H9 (cell line): Measurements from ENCODE around the gene TRIM22. TPM values are rescaled to one million over a fixed set of nuclear protein-coding genes. Genes with fewer than 3 reads are reported as not detected.
A peak's percentile ranks its signal among the peaks of the same experiment; 100 is the strongest.

Experiments
- DNase-seq: peaks from one replicate; pipeline ENCODE4 v3.0.0-alpha.2; 2017
- H2AFZ ChIP-seq: one replicate; pipeline ENCODE4 v1.6.1; 2013; ENCODE audit warnings: mild to moderate bottlenecking, low read length, control low read depth, moderate library complexity
- H2AK5ac ChIP-seq: 2 replicates; pipeline ENCODE4 v1.6.1; 2013; ENCODE audit warnings: low read length, control low read depth, mixed read lengths; ENCODE audit not compliant: insufficient read length
- H2BK120ac ChIP-seq: one replicate; pipeline ENCODE4 v1.6.1; 2013; ENCODE audit warnings: low read depth, mild to moderate bottlenecking, low read length, control low read depth, inconsistent platforms; ENCODE audit not compliant: poor library complexity, severe bottlenecking
- H2BK12ac ChIP-seq: 2 replicates; pipeline ENCODE4 v1.6.1; 2013; ENCODE audit warnings: low read length, control low read depth, mixed read lengths, low read depth; ENCODE audit not compliant: insufficient read length
- H2BK15ac ChIP-seq: 2 replicates; pipeline ENCODE4 v1.6.1; 2013; ENCODE audit warnings: low read depth, low read length, control low read depth
- H2BK20ac ChIP-seq: one replicate; pipeline ENCODE4 v1.6.1; 2013; ENCODE audit warnings: low read depth, mild to moderate bottlenecking, low read length, control low read depth, inconsistent platforms; ENCODE audit not compliant: poor library complexity, severe bottlenecking
- H2BK5ac ChIP-seq: 2 replicates; pipeline ENCODE4 v1.6.1; 2013; ENCODE audit warnings: low read length, control low read depth, mixed read lengths; ENCODE audit not compliant: insufficient read length
- H3K14ac ChIP-seq: 2 replicates; pipeline ENCODE4 v1.6.1; 2013; ENCODE audit warnings: low read length, control low read depth; ENCODE audit not compliant: insufficient read depth
- H3K18ac ChIP-seq: 2 replicates; pipeline ENCODE4 v1.6.1; 2013; ENCODE audit warnings: low read depth, mild to moderate bottlenecking, mixed read lengths, low read length, control low read depth; ENCODE audit not compliant: insufficient read length
- H3K23ac ChIP-seq: 2 replicates; pipeline ENCODE4 v1.6.1; 2013; ENCODE audit warnings: low read length, control low read depth, mixed read lengths, low read depth; ENCODE audit not compliant: insufficient read length
- H3K23me2 ChIP-seq: 2 replicates; pipeline ENCODE4 v1.6.1; 2013; ENCODE audit warnings: low read depth, mild to moderate bottlenecking, mixed read lengths, low read length, control low read depth; ENCODE audit not compliant: insufficient read length, poor library complexity, severe bottlenecking
- H3K27ac ChIP-seq: 2 replicates; pipeline ENCODE4 v1.5.1; 2013; ENCODE audit warnings: low read length, control low read depth, mixed read lengths, low read depth; ENCODE audit not compliant: insufficient read length
- H3K27me3 ChIP-seq: 2 replicates; pipeline ENCODE4 v1.6.1; 2013; ENCODE audit warnings: low read length, control low read depth, inconsistent platforms; ENCODE audit not compliant: insufficient read depth
- H3K4ac ChIP-seq: 2 replicates; pipeline ENCODE4 v1.6.1; 2013; ENCODE audit warnings: low read depth, mild to moderate bottlenecking, control low read depth, inconsistent platforms, low read length, moderate library complexity
- H3K4me1 ChIP-seq: 2 replicates; pipeline ENCODE4 v1.6.1; 2013; ENCODE audit warnings: low read length, control low read depth, inconsistent platforms; ENCODE audit not compliant: insufficient read depth
- H3K4me2 ChIP-seq: 2 replicates; pipeline ENCODE4 v1.6.1; 2013; ENCODE audit warnings: low read length, control low read depth, mixed read lengths; ENCODE audit not compliant: insufficient read length, insufficient read depth
- H3K56ac ChIP-seq: 2 replicates; pipeline ENCODE4 v1.6.1; 2013; ENCODE audit warnings: low read depth, mild to moderate bottlenecking, mixed read lengths, low read length, control low read depth; ENCODE audit not compliant: insufficient read length
- H3K79me1 ChIP-seq: 2 replicates; pipeline ENCODE4 v1.6.1; 2013; ENCODE audit warnings: low read depth, mild to moderate bottlenecking, moderate library complexity, low read length, control low read depth, inconsistent platforms; ENCODE audit not compliant: insufficient read depth, poor library complexity, severe bottlenecking
- H3K79me2 ChIP-seq: 2 replicates; pipeline ENCODE4 v1.6.1; 2013; ENCODE audit warnings: low read length, control low read depth, inconsistent platforms; ENCODE audit not compliant: insufficient read depth
- H3K9ac ChIP-seq: 2 replicates; pipeline ENCODE4 v1.6.1; 2013; ENCODE audit warnings: low read length, control low read depth, mixed read lengths; ENCODE audit not compliant: insufficient read length; ENCODE audit errors: extremely low read depth
- H3K9me3 ChIP-seq: one replicate; pipeline ENCODE4 v1.6.1; 2013; ENCODE audit warnings: low read depth, low read length, inconsistent platforms; ENCODE audit not compliant: control insufficient read depth
- H3T11ph ChIP-seq: one replicate; pipeline ENCODE4 v1.6.1; 2013; ENCODE audit warnings: mild to moderate bottlenecking, low read length, control low read depth, inconsistent platforms
- H4K20me1 ChIP-seq: one replicate; pipeline ENCODE4 v1.6.1; 2013; ENCODE audit not compliant: control insufficient read depth, insufficient read length, insufficient read depth
- H4K5ac ChIP-seq: 2 replicates; pipeline ENCODE4 v1.6.1; 2013; ENCODE audit warnings: low read depth, mild to moderate bottlenecking, mixed read lengths, low read length, control low read depth; ENCODE audit not compliant: insufficient read length
- H4K8ac ChIP-seq: replicated peaks from 2 replicates; pipeline ENCODE4 v1.6.1; 2013; ENCODE audit warnings: low read length, control low read depth, mixed read lengths, low read depth; ENCODE audit not compliant: insufficient read length
- H4K91ac ChIP-seq: 2 replicates; pipeline ENCODE4 v1.6.1; 2013; ENCODE audit warnings: low read depth, mild to moderate bottlenecking, moderate library complexity, mixed read lengths, low read length, control low read depth; ENCODE audit not compliant: insufficient read length
- H3K27ac Mint-ChIP-seq, 3 experiments: 2 replicates in 2 of 3; 3 replicates in 1 of 3; pipeline ENCODE4 v1.8.0; 2020 to 2021; ENCODE audit warnings: mixed read lengths in 3 of 3, mild to moderate bottlenecking in 1 of 3, moderate library complexity in 1 of 3
- H3K27me3 Mint-ChIP-seq: 2 replicates; pipeline ENCODE4 v1.8.0; 2021; ENCODE audit warnings: low read depth, mild to moderate bottlenecking, moderate library complexity, mixed read lengths
- H3K36me3 Mint-ChIP-seq, 3 experiments: 2 replicates in 2 of 3; 3 replicates in 1 of 3; pipeline ENCODE4 v1.8.0; 2020 to 2021; ENCODE audit warnings: low read depth in 3 of 3, mixed read lengths in 3 of 3; ENCODE audit not compliant: insufficient read depth in 1 of 3
- H3K4me1 Mint-ChIP-seq, 2 experiments: 2 replicates each; pipeline ENCODE4 v1.8.0; 2020; ENCODE audit warnings: mixed read lengths in 2 of 2
- H3K4me3 Mint-ChIP-seq, 2 experiments: 2 replicates in 1 of 2; 3 replicates in 1 of 2; pipeline ENCODE4 v1.8.0; 2020 to 2021; ENCODE audit warnings: mild to moderate bottlenecking in 2 of 2, mixed read lengths in 2 of 2, moderate library complexity in 1 of 2
- H3K9me3 Mint-ChIP-seq, 2 experiments: 2 replicates in 1 of 2; 3 replicates in 1 of 2; pipeline ENCODE4 v1.8.0; 2020; ENCODE audit warnings: mild to moderate bottlenecking in 2 of 2, mixed read lengths in 2 of 2, moderate library complexity in 1 of 2
- CTCF ChIP-seq: fragments of 200-600 bp; sonication (generic); conservative IDR thresholded peaks from 3 replicates; pipeline ENCODE4 v1.8.0; 2021; ENCODE audit warnings: antibody characterized with exemption, mild to moderate bottlenecking
- WGBS: extraction: QIAGEN DNeasy Blood & Tissue Kit; methylation state at CpG from one replicate; pipeline ENCODE4 v1.1.7; 2013; ENCODE audit warnings: missing lambda C conversion rate, low lambda C conversion rate, mixed read lengths; ENCODE audit not compliant: insufficient read length; ENCODE audit errors: extremely low coverage; 5-methylcytosine and 5-hydroxymethylcytosine counted together
- total RNA-seq: library from RNA; stranded (reverse); gene quantifications from 2 replicates; pipeline ENCODE4 v1.2.1, GENCODE V29; 2021

TRIM22 gene
- total RNA-seq, 1 experiment from 2014 or later = 78.6 TPM

- H2BK120ac ChIP-seq = no peak overlapping the region
- WGBS = no CpG with 5 or more reads among the region's 1 CpG
- Mint-ChIP-seq H3K9me3 (peaks cover 1 to 4% of the 10 kb centered on the region in 2 experiments; a peak in 3 of 5 replicates), H3K4me3 (no peak overlapping the region), H3K36me3 (peaks cover 9 to 31% (median 18%) of the 10 kb centered on the region in 3 experiments), H3K4me1 (peaks cover 46 to 54% of the 10 kb centered on the region in 2 experiments), H3K27ac (peak overlapping the region in 2 of 3 experiments; percentile 57 to 72; a peak in 2 of 7 replicates), H3K27me3 (no peaks in the 10 kb centered on the region)
- H3K23me2 ChIP-seq = peaks cover 11% of the 10 kb centered on the region
- H3K4ac ChIP-seq = no peak overlapping the region
- H2BK12ac ChIP-seq = no peak overlapping the region
- H3K4me2 ChIP-seq = no peak overlapping the region
- H3K18ac ChIP-seq = no peak overlapping the region
- no peak for DNase-seq
- peaks cover 3% of the 10 kb centered on the region; the same call in 1 of the 2 replicates for H3K79me2 ChIP-seq
- H2BK20ac ChIP-seq = no peak overlapping the region
- no peaks in the 10 kb centered on the region for H4K20me1 ChIP-seq
- no peak overlapping the region for H3K27ac ChIP-seq
- no peak overlapping the region for H2AK5ac ChIP-seq
- H4K91ac ChIP-seq = no peak overlapping the region
- no peak overlapping the region for H3T11ph ChIP-seq
- H3K23ac ChIP-seq = no peak overlapping the region
- no peaks in the 10 kb centered on the region for H3K79me1 ChIP-seq
- H4K5ac ChIP-seq = no peak overlapping the region
- no peak overlapping the region for H2AFZ ChIP-seq
- no peak overlapping the region for H3K9ac ChIP-seq
- no peak for TF ChIP-seq CTCF
- no peak overlapping the region for H3K14ac ChIP-seq
- no peaks in the 10 kb centered on the region; the same call in 1 of the 2 replicates for H3K4me1 ChIP-seq
- H2BK15ac ChIP-seq = no peak overlapping the region
- no peaks in the 10 kb centered on the region for H3K9me3 ChIP-seq
- no peak overlapping the region for H3K56ac ChIP-seq
- H2BK5ac ChIP-seq = no peak overlapping the region
- H3K27me3 ChIP-seq = no peaks in the 10 kb centered on the region
- no peak overlapping the region for H4K8ac ChIP-seq
Observed at GRCh38 chr11:5688482-5688881, 1.1 kb upstream of the TRIM22 start.
